Astrocyte of the spinal cord (primary cell): ENCODE measurements around the gene SUGCT.

Experiments used
- DNase-seq: peaks from one replicate; pipeline ENCODE4 v3.0.0; 2011; ENCODE audit warnings: low read depth, low spot score
- H3K4me3 ChIP-seq: 2 replicates; pipeline ENCODE4 v1.5.1; 2011; ENCODE audit warnings: low read depth, mild to moderate bottlenecking, low read length, moderate library complexity
- in situ Hi-C: cut with HindIII; loops from 2 replicates; pipeline ENCODE4 v1.10.0; 2017; ENCODE audit warnings: low sequenced_read_pairs
- TF ChIP-seq, protein P1 (sequence below): IDR thresholded peaks from 2 replicates; pipeline ENCODE4 v1.5.1; 2012; ENCODE audit warnings: low read depth, mild to moderate bottlenecking, low read length, inconsistent platforms

SUGCT gene

DNA sequence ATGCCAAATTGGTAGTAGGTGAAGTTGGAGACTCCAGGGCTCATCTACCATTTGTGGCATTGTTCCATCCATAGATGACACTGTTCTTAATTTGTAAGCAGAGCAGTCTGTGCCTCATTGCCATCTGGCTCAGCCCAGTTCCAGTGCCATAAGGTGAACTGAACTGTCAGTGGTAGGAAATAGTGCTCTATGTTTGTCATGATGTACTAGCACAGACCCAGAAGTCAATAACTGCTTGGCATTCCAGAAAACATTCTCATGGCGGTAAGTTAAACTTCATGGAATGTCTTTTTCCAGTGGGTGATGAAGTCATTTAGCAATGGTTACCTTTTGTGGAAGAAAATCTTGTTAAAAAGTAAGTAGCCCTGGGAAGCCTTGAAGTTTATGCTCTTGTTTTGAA lies 302.7 kb downstream of the SUGCT start:
- DNase-seq, result peak; percentile 88
- in situ Hi-C loops, result no loop called here
- no peak overlapping the region for H3K4me3 ChIP-seq
- TF ChIP-seq, protein P1, sequence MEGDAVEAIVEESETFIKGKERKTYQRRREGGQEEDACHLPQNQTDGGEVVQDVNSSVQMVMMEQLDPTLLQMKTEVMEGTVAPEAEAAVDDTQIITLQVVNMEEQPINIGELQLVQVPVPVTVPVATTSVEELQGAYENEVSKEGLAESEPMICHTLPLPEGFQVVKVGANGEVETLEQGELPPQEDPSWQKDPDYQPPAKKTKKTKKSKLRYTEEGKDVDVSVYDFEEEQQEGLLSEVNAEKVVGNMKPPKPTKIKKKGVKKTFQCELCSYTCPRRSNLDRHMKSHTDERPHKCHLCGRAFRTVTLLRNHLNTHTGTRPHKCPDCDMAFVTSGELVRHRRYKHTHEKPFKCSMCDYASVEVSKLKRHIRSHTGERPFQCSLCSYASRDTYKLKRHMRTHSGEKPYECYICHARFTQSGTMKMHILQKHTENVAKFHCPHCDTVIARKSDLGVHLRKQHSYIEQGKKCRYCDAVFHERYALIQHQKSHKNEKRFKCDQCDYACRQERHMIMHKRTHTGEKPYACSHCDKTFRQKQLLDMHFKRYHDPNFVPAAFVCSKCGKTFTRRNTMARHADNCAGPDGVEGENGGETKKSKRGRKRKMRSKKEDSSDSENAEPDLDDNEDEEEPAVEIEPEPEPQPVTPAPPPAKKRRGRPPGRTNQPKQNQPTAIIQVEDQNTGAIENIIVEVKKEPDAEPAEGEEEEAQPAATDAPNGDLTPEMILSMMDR, result no peak

DNA sequence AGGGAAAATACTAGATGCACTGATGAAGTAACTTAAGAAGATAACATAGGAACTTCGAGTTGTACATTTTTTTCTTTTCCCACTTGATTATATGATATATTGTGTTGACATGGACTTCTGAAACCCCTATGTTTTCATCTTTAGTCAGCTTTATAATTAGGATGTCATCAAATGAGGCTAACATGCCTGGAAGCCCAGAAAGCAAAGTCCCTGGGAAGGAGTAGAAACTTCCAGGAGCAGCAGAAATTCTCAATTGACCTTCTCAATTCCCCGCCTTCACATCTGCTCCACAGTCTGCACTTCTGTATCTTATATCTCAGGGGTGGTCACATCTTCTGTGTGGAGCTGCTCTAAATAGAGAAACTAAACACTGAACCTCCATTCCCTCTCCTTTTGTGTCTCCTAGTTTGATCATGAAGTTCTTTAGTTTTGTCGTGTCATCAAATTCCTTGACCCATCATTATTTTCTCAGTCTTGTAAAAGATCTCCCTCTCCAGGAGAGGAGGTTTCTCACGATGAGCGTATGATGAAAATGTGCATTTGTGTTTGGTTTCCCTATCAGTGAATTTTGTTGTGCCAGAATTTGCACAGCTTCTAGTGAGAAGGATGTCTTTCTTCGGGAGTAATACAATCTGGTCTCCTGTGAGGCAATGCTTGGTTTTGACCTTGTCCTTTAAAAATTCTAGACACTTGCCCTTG lies 303.3 kb downstream of the SUGCT start:
- TF ChIP-seq, protein P1, result no peak
- no peak overlapping the region for H3K4me3 ChIP-seq
- peak; percentile 31 for DNase-seq
- in situ Hi-C loops, result no loop called here

DNA sequence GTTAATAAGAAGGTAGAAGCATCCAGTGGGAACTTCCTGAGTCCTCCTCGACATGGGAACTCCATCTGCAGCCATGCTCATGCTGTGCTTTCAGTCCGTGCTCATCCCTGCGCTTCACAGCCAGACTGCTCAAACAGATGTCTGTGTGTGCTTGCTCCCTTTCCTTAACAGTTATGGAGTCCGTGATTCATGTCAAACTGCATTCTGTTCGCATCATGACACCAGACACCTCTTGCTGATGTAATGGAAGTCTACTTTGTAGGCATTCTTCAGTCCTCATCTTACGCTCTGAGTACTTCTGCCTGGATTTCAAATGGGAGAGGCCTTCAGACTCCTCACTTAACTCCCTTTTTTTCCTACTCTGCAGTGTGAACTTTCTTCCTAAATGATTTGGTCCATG lies 304.9 kb downstream of the SUGCT start:
- no peak overlapping the region for H3K4me3 ChIP-seq
- in situ Hi-C loops, result no loop called here
- TF ChIP-seq, protein P1, result no peak
- no peak for DNase-seq

DNA sequence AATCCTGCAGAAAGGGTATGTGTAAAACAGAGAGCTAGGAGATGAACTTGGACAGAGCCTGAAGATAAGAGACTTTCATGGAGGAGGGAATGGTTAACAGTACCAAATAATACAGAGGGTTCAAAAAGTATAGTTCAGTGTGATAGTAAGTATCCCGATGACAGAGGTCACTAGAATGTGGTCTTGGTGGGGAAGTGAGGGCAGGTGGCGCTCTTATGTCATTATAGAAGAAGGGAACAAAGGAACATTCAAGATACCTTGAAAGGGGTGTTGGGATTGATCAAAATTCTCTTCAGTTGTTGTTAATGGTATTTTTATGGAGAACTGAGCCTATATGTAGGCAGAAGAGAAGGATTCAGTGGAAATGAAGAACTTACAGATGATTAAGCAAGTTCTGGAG lies 312.5 kb downstream of the SUGCT start:
- TF ChIP-seq, protein P1, result no peak
- no peak overlapping the region for H3K4me3 ChIP-seq
- DNase-seq, result no peak
- in situ Hi-C loops, result no loop called here

DNA sequence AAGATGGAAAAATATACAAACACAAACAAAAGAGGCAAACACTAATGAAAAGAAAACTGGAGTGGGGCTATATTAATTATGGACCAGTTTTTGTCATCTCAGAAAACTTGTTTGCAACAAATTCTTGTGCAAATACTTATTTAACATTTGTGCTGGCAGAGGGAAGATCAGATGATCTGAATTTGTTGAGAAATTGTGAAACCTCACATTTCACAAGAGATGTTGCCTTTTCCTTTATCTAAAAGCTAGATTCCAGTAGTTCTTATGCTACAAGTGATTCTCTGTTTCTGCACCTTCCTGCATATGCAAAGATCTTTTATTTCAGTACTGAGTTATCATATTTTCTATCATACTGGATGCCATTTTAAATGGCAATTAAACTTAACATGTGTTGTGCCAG lies 320.7 kb downstream of the SUGCT start:
- no peak overlapping the region for H3K4me3 ChIP-seq
- TF ChIP-seq, protein P1, result no peak
- in situ Hi-C loops, result no loop called here
- DNase-seq, result no peak

DNA sequence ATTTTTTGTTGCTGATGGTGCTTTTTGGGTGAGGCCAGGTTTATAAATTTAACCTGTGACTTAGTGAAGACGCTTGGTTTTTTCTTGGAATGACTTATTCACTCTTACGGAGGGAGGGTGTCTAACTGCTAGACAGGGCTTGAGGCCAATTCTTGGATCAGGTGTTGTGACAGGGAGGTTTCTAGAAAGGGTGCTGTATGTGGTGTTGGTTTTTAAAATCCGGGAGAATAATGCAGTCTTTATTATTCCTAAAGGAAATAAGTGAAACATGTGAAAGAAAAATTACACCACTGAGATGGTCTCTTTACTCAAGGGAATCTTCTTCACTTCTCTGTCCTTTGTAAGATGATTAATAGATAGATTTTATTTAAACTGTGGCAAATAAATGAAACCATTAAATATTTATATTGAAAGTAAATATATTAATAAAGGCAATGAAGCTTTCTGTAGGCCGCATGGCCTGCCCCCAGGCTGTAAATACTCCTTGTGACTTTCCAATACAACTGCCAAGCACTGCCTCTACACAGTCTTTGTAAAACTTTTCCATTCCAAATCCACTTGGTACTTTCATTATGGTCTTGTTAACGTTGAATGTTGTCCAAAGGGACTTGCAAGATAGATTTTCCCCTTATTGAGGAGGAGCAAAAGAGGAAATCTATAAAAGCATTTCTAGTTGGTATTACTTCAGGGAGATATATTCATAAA lies 323.1 kb downstream of the SUGCT start:
- no peak overlapping the region for H3K4me3 ChIP-seq
- TF ChIP-seq, protein P1, result no peak
- no peak for DNase-seq
- in situ Hi-C loops, result no loop called here
